Prostate gland (tissue), 2 donors: Measurements from ENCODE around the gene BMP2K. TPM values are rescaled to one million over a fixed set of nuclear protein-coding genes. Genes with fewer than 3 reads are reported as not detected.

Experiments used
- DNase-seq: peaks from one replicate; pipeline ENCODE4 v3.0.0-alpha.2; 2019; ENCODE audit warnings: low spot score
- H3K27ac ChIP-seq, 2 donors: fragments of 200-600 bp; sonication (generic); 2 replicates each; pipeline ENCODE4 v1.5.1; 2017 to 2019
- H3K27me3 ChIP-seq: fragments of 200-600 bp; sonication (generic); replicated peaks from 2 replicates; pipeline ENCODE4 v1.5.1; 2019; ENCODE audit not compliant: insufficient read depth
- H3K36me3 ChIP-seq, 2 donors: fragments of 200-600 bp; sonication (generic); 1 replicate in 1 of 2; 2 replicates in 1 of 2; pipeline versions ENCODE4 v1.5.1 to v1.8.1; 2017 to 2019
- H3K4me1 ChIP-seq: fragments of 200-600 bp; sonication (generic); replicated peaks from 2 replicates; pipeline ENCODE4 v1.5.1; 2019
- H3K4me3 ChIP-seq, 2 donors: fragments of 200-600 bp; sonication (generic); 2 replicates each; pipeline ENCODE4 v1.5.1; 2017 to 2019
- H3K9me3 ChIP-seq: fragments of 200-600 bp; sonication (generic); 2 replicates; pipeline ENCODE4 v1.5.1; 2017
- CTCF ChIP-seq, 4 experiments: fragments of 200-600 bp in 2 of 4; fragments of 450-650 bp in 2 of 4; sonication (generic) in 2 of 4; IDR thresholded peaks; 1 replicate in 3 of 4; 2 replicates in 1 of 4; pipeline ENCODE4 v1.5.1; 2016 to 2019; ENCODE audit warnings: antibody characterized with exemption in 4 of 4, mild to moderate bottlenecking in 2 of 4, moderate library complexity in 2 of 4
- POLR2A ChIP-seq: fragments of 450-650 bp; IDR thresholded peaks from one replicate; pipeline ENCODE4 v1.6.1; 2016; ENCODE audit warnings: antibody characterized with exemption, mild to moderate bottlenecking
- POLR2AphosphoS5 ChIP-seq: sonication (generic); formaldehyde crosslinking; IDR thresholded peaks from one replicate; pipeline ENCODE4 v1.6.1; 2017; ENCODE audit warnings: antibody characterized with exemption
- WGBS: methylation state at CpG from one replicate; pipeline ENCODE4 v1.1.5; 2018; 5-methylcytosine and 5-hydroxymethylcytosine counted together
- intact Hi-C: fragments of 100-400 bp; cut with DNase I; formaldehyde crosslinking; loops from one replicate; pipeline ENCODE4 v1.14.2; 2022
- total RNA-seq, 2 donors: library from RNA; depleted of rRNA; stranded (reverse); fragments of >200 nt; gene quantifications; one replicate each; pipeline ENCODE4 v1.1.0, GENCODE V29; 2016

Gene BMP2K
- total RNA-seq, 2 donors from 2014 or later: 12.6 to 68.9 TPM

- intact Hi-C loops: no loop called here
- TF ChIP-seq POLR2AphosphoS5: no peak
- no peak for TF ChIP-seq CTCF (IDR thresholded peaks at IDR 0.05)
- no peak for TF ChIP-seq POLR2A
- Histone ChIP-seq H3K27ac (no peak overlapping the region), H3K4me1 (no peaks in the 10 kb centered on the region), H3K9me3 (no peaks in the 10 kb centered on the region), H3K36me3 (no peaks in the 10 kb centered on the region), H3K27me3 (no peaks in the 10 kb centered on the region), H3K4me3 (no peak overlapping the region)
- no peak for DNase-seq
- WGBS: 93% methylated on average over 4 of the region's 4 CpGs
Measured at GRCh38 chr4:78797777-78798284, 21.7 kb downstream of the BMP2K start.

- Histone ChIP-seq H3K27me3 (no peaks in the 10 kb centered on the region), H3K4me3 (no peak overlapping the region), H3K27ac (no peak overlapping the region), H3K4me1 (no peaks in the 10 kb centered on the region), H3K36me3 (no peaks in the 10 kb centered on the region), H3K9me3 (no peaks in the 10 kb centered on the region)
- intact Hi-C loops: no loop called here
- no peak for DNase-seq
- TF ChIP-seq CTCF (IDR thresholded peaks at IDR 0.05): no peak
- TF ChIP-seq POLR2AphosphoS5: no peak
- TF ChIP-seq POLR2A: no peak
- WGBS: 84% methylated on average over 5 of the region's 5 CpGs
Measured at GRCh38 chr4:78799551-78800495, 23.7 kb downstream of the BMP2K start.

- Histone ChIP-seq H3K9me3 (no peaks in the 10 kb centered on the region), H3K4me3 (no peak overlapping the region), H3K36me3 (no peaks in the 10 kb centered on the region), H3K27me3 (no peaks in the 10 kb centered on the region), H3K4me1 (no peaks in the 10 kb centered on the region), H3K27ac (no peak overlapping the region)
- intact Hi-C loops: no loop called here
- no peak for DNase-seq
- no peak for TF ChIP-seq POLR2A
- no peak for TF ChIP-seq CTCF (IDR thresholded peaks at IDR 0.05)
- no peak for TF ChIP-seq POLR2AphosphoS5
Measured at GRCh38 chr4:78800965-78801364, 24.8 kb downstream of the BMP2K start.

GRCh38 chr4:78803983-78804382 lies 27.8 kb downstream of the BMP2K start:
- H3K36me3 ChIP-seq: no peaks in the 10 kb centered on the region
- no peaks in the 10 kb centered on the region for H3K4me1 ChIP-seq
- H3K27me3 ChIP-seq: no peaks in the 10 kb centered on the region
- TF ChIP-seq POLR2A (no peak), POLR2AphosphoS5 (no peak)
- no peak overlapping the region for H3K27ac ChIP-seq
- DNase-seq: no peak
- no peak overlapping the region for H3K4me3 ChIP-seq
- 98% methylated on average over 1 of the region's 1 CpG for whole genome bisulfite sequencing
- intact Hi-C loops: no loop called here
- H3K9me3 ChIP-seq: no peaks in the 10 kb centered on the region

- H3K27ac ChIP-seq: no peak overlapping the region
- no peak for DNase-seq
- H3K27me3 ChIP-seq: no peaks in the 10 kb centered on the region
- no peaks in the 10 kb centered on the region for H3K9me3 ChIP-seq
- 93% methylated on average over 6 of the region's 6 CpGs for WGBS
- H3K4me3 ChIP-seq: no peak overlapping the region
- no peaks in the 10 kb centered on the region for H3K4me1 ChIP-seq
- no peak for TF ChIP-seq POLR2AphosphoS5
- no peak for TF ChIP-seq POLR2A
- no peak for TF ChIP-seq CTCF (IDR thresholded peaks at IDR 0.05)
- intact Hi-C loops: no loop called here
- no peaks in the 10 kb centered on the region for H3K36me3 ChIP-seq
Measured at GRCh38 chr4:78806943-78807460, 30.9 kb downstream of the BMP2K start.
